Neutrophil (primary cell): ENCODE results near the gene TTC21B.

Experiments used
- H3K27ac ChIP-seq: fragments of 200-600 bp; sonication (generic); 2 replicates; pipeline ENCODE4 v1.5.1; 2016; ENCODE audit warnings: mild to moderate bottlenecking, moderate library complexity
- H3K27me3 ChIP-seq: fragments of 200-600 bp; sonication (generic); 2 replicates; pipeline ENCODE4 v1.6.0; 2016; ENCODE audit warnings: mild to moderate bottlenecking
- H3K36me3 ChIP-seq: fragments of 200-600 bp; sonication (generic); 2 replicates; pipeline ENCODE4 v1.5.1; 2017
- H3K4me1 ChIP-seq, 2 experiments: fragments of 200-600 bp in 1 of 2; sonication (generic) in 1 of 2; 1 replicate in 1 of 2; 2 replicates in 1 of 2; pipeline versions ENCODE4 v1.5.1 to v1.6.1; 2013 to 2016; ENCODE audit warnings: low read depth in 1 of 2, low read length in 1 of 2, mild to moderate bottlenecking in 1 of 2, moderate library complexity in 1 of 2; ENCODE audit not compliant: control insufficient read depth in 1 of 2, insufficient read depth in 1 of 2
- H3K4me3 ChIP-seq, 2 experiments: fragments of 200-600 bp in 1 of 2; sonication (generic) in 1 of 2; 1 replicate in 1 of 2; 2 replicates in 1 of 2; pipeline ENCODE4 v1.5.1; 2013 to 2016; ENCODE audit warnings: low read depth in 1 of 2, low read length in 1 of 2, mild to moderate bottlenecking in 1 of 2, moderate library complexity in 1 of 2
- H3K9me3 ChIP-seq: fragments of 200-600 bp; sonication (generic); 2 replicates; pipeline ENCODE4 v1.5.1; 2016
- CTCF ChIP-seq: fragments of 200-600 bp; sonication (generic); IDR thresholded peaks from 2 replicates; pipeline ENCODE4 v1.5.1; 2016; ENCODE audit warnings: antibody characterized with exemption

Gene TTC21B

GRCh38 chr2:165927353-165927752 is 26.2 kb downstream of the TTC21B start:
- H3K27me3 ChIP-seq: no peaks in the 10 kb centered on the region
- no peak overlapping the region for H3K4me3 ChIP-seq
- TF ChIP-seq CTCF: no peak
- peaks cover 31% of the 10 kb centered on the region for H3K36me3 ChIP-seq
- no peaks in the 10 kb centered on the region for H3K4me1 ChIP-seq
- no peak overlapping the region for H3K27ac ChIP-seq
- H3K9me3 ChIP-seq: no peaks in the 10 kb centered on the region

DNA sequence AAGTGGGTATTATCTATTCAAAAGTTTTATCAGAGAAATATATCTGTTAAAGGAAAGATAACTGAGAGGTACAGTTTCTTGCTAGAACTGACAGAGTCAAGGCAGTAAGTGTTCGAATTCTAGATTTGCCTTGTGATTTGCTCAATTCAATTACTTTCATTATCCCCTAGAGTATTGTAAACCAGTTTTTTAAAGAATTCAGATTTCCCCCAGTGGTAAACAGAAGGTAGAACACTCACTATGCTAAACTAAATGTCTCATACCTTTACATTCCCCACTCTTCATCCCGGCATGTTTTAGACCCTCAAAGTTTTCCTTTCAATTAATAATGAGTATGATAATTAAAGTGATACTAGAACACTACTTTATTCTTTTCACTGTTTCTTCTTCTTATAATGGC is 28.6 kb downstream of the TTC21B start:
- no peaks in the 10 kb centered on the region for H3K4me1 ChIP-seq
- H3K27me3 ChIP-seq: no peaks in the 10 kb centered on the region
- no peaks in the 10 kb centered on the region for H3K9me3 ChIP-seq
- H3K4me3 ChIP-seq: no peak overlapping the region
- H3K27ac ChIP-seq: no peak overlapping the region
- no peak for TF ChIP-seq CTCF
- peaks cover 17% of the 10 kb centered on the region for H3K36me3 ChIP-seq

DNA sequence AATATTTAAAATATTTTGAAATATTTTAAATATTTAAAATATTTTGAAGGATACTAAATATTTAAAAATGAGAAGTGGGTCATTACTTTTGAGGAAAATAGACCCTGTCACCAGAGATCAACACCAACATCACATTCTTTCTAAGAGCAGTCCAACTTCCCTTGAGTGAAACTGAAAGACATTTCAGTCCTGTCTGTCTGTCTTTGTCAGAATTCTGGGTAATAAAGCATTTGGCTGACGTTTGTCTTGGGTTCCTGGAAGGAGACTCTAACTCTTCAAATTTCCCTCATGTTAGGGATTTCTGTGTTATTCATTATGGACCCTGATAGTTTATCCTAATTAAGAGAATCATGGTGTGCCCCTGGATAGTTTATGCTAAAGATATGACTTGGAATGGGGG is 32.8 kb downstream of the TTC21B start:
- Histone ChIP-seq H3K27me3 (no peaks in the 10 kb centered on the region), H3K4me1 (no peaks in the 10 kb centered on the region), H3K9me3 (no peaks in the 10 kb centered on the region), H3K27ac (no peak overlapping the region), H3K36me3 (peaks cover 12% of the 10 kb centered on the region), H3K4me3 (no peak overlapping the region)
- TF ChIP-seq CTCF: no peak

DNA sequence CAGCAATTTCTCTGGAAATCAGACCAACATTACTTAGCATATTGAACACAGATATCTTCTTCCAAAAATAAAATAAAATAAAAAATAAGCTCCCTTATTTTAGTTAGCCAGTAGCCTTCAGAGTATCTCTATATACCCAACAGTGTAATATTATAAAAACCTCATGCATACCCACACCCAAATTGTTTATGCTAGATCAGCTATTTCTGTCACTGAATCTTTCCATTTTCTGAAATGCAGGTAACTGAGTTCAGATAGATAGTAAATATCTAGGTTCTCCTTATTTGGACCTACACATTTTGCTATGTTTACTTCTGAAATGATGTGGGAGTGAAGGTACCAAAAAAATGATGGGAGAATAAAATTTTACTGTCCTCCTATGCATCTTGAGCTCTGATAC is 39.9 kb downstream of the TTC21B start:
- peaks cover 22% of the 10 kb centered on the region for H3K36me3 ChIP-seq
- TF ChIP-seq CTCF: no peak

GRCh38 chr2:165911981-165912380 is 41.6 kb downstream of the TTC21B start:
- Histone ChIP-seq H3K36me3 (peaks cover 15% of the 10 kb centered on the region), H3K27me3 (no peaks in the 10 kb centered on the region), H3K27ac (no peak overlapping the region), H3K4me1 (no peaks in the 10 kb centered on the region), H3K9me3 (no peaks in the 10 kb centered on the region), H3K4me3 (no peak overlapping the region)
- no peak for TF ChIP-seq CTCF

More for the DNA sequence above, 39.9 kb downstream of the TTC21B start:
- Histone ChIP-seq H3K9me3 (no peaks in the 10 kb centered on the region), H3K4me3 (no peak overlapping the region), H3K4me1 (no peaks in the 10 kb centered on the region), H3K27ac (no peak overlapping the region), H3K27me3 (no peaks in the 10 kb centered on the region)

DNA sequence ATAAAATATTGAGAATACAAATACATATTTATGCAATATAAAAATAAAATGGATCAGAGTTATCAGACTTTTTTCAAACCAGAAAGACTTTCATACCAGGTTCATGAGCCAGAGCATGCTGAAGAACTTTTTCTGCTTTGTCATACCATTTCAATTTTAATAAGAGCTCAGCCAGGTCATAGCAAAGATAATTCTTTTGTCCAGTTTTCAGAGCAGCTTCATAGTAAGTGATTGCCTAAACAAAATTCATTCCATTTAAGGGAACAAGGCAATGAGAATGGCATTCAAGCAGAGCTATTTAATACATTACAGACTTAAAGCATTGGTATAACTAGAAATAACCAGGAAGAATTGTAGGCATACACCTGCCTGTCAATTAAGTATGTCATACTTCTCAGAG is 42.3 kb downstream of the TTC21B start:
- Histone ChIP-seq H3K4me3 (no peak overlapping the region), H3K27me3 (no peaks in the 10 kb centered on the region), H3K36me3 (peaks cover 15% of the 10 kb centered on the region), H3K4me1 (no peaks in the 10 kb centered on the region), H3K9me3 (no peaks in the 10 kb centered on the region), H3K27ac (no peak overlapping the region)
- no peak for TF ChIP-seq CTCF
